Measurements from ENCODE around the gene LMF1.

LMF1 gene

GRCh38 chr16:929227-930073 is 41.3 kb downstream of the LMF1 start:
- no peak for DNase-seq (ENCODE audit: low read depth in 2 of 2)

- no peak for DNase-seq (ENCODE audit: low read depth in 2 of 2)
These were observed 42.3 kb downstream of the LMF1 start for GRCh38 chr16:928526-928925.

- DNase-seq (ENCODE audit: low read depth in 2 of 2): no peak
These were observed 42.9 kb downstream of the LMF1 start for GRCh38 chr16:927931-928330.

GRCh38 chr16:927406-927805 is 43.4 kb downstream of the LMF1 start:
- DNase-seq (ENCODE audit: low read depth in 2 of 2): no peak

GRCh38 chr16:926715-927114 is 44.1 kb downstream of the LMF1 start:
- DNase-seq (ENCODE audit: low read depth in 2 of 2): no peak

GRCh38 chr16:924806-925205 is 46.0 kb downstream of the LMF1 start:
- no peak for DNase-seq (ENCODE audit: low read depth in 2 of 2)

GRCh38 chr16:924063-924462 is 46.7 kb downstream of the LMF1 start:
- no peak for DNase-seq (ENCODE audit: low read depth in 2 of 2)

GRCh38 chr16:923184-923583 is 47.6 kb downstream of the LMF1 start:
- DNase-seq (ENCODE audit: low read depth in 2 of 2): no peak

- no peak for DNase-seq (ENCODE audit: low read depth in 2 of 2)
These were observed 48.7 kb downstream of the LMF1 start for GRCh38 chr16:922051-922450.

- DNase-seq (ENCODE audit: low read depth in 2 of 2): no peak
These were observed 49.4 kb downstream of the LMF1 start for GRCh38 chr16:921321-921905.

GRCh38 chr16:920717-921116 is 50.1 kb downstream of the LMF1 start:
- DNase-seq (ENCODE audit: low read depth in 2 of 2): no peak

- DNase-seq (ENCODE audit: low read depth in 2 of 2): no peak
These were observed 50.6 kb downstream of the LMF1 start for GRCh38 chr16:920051-920681.

- no peak for DNase-seq (ENCODE audit: low read depth in 2 of 2)
These were observed 51.1 kb downstream of the LMF1 start for GRCh38 chr16:919658-920050.

GRCh38 chr16:918741-919657 is 51.8 kb downstream of the LMF1 start:
- DNase-seq (ENCODE audit: low read depth in 2 of 2): no peak

- DNase-seq (ENCODE audit: low read depth in 2 of 2): no peak
These were observed 52.7 kb downstream of the LMF1 start for GRCh38 chr16:918068-918467.

GRCh38 chr16:917591-918061 is 53.2 kb downstream of the LMF1 start:
- no peak for DNase-seq (ENCODE audit: low read depth in 2 of 2)

- no peak for DNase-seq (ENCODE audit: low read depth in 2 of 2)
These were observed 54.6 kb downstream of the LMF1 start for GRCh38 chr16:916035-916799.

GRCh38 chr16:915546-915945 is 55.2 kb downstream of the LMF1 start:
- DNase-seq (ENCODE audit: low read depth in 2 of 2): no peak

GRCh38 chr16:914440-914839 is 56.3 kb downstream of the LMF1 start:
- DNase-seq (ENCODE audit: low read depth in 2 of 2): no peak

GRCh38 chr16:913817-914439 is 56.9 kb downstream of the LMF1 start:
- no peak for DNase-seq (ENCODE audit: low read depth in 2 of 2)
